GM18519 (cell line): Measurements from ENCODE around the gene SCYL2.
"Not testable (repeated sequence)": the region's sequence is repeated elsewhere in the genome, so short reads cannot be mapped to it uniquely, and the experiment has no call there.

Experiments used
- ATAC-seq: cut with Tn5 transposase; IDR thresholded peaks from one replicate; pipeline ENCODE4 v1.9.1; 2021; ENCODE audit warnings: mild to moderate bottlenecking, moderate library complexity; ENCODE audit not compliant: unreplicated experiment, low FRiP score

Gene SCYL2

GRCh38 chr12:100266835-100267602 is at the start of gene SCYL2, which contains the start of gene DEPDC4:
SCYL2 (plus strand) TSS chr12:100267177; CDS start chr12:100282971, 15,794 bp downstream.
DEPDC4 (minus strand) TSS chr12:100267079; CDS start chr12:100267076, 3 bp downstream.
- ATAC-seq: peak; percentile 86

- no peak for ATAC-seq
These were observed 47.5 kb upstream of the SCYL2 start for GRCh38 chr12:100219328-100220109.

- no peak for ATAC-seq
These were observed 45.5 kb upstream of the SCYL2 start for GRCh38 chr12:100221523-100221922.

GRCh38 chr12:100222173-100222572 is 44.8 kb upstream of the SCYL2 start:
- ATAC-seq: not testable (repeated sequence)

GRCh38 chr12:100225491-100225890 is 41.5 kb upstream of the SCYL2 start:
- no peak for ATAC-seq

GRCh38 chr12:100229036-100229635 is 37.8 kb upstream of the SCYL2 start:
- ATAC-seq: no peak

- no peak for ATAC-seq
These were observed 37.1 kb upstream of the SCYL2 start for GRCh38 chr12:100229876-100230275.

GRCh38 chr12:100231873-100232272 is 35.1 kb upstream of the SCYL2 start:
- not testable (repeated sequence) for ATAC-seq

- ATAC-seq: no peak
These were observed 32.8 kb upstream of the SCYL2 start for GRCh38 chr12:100234166-100234565.

GRCh38 chr12:100234591-100235304 is 32.2 kb upstream of the SCYL2 start:
- peak; percentile 54 for ATAC-seq

- no peak for ATAC-seq
These were observed 28.2 kb upstream of the SCYL2 start for GRCh38 chr12:100238801-100239200.

GRCh38 chr12:100239589-100239988 is 27.4 kb upstream of the SCYL2 start:
- no peak for ATAC-seq

GRCh38 chr12:100243137-100243536 is 23.8 kb upstream of the SCYL2 start:
- ATAC-seq: no peak

- no peak for ATAC-seq
These were observed 19.2 kb upstream of the SCYL2 start for GRCh38 chr12:100247765-100248164.

- no peak for ATAC-seq
These were observed 18.1 kb upstream of the SCYL2 start for GRCh38 chr12:100248886-100249285.

- no peak for ATAC-seq
These were observed 17.0 kb upstream of the SCYL2 start for GRCh38 chr12:100249941-100250340.

GRCh38 chr12:100251917-100252316 is 15.1 kb upstream of the SCYL2 start:
- ATAC-seq: no peak

- no peak for ATAC-seq
These were observed 13.5 kb upstream of the SCYL2 start for GRCh38 chr12:100253437-100253836.

GRCh38 chr12:100254876-100255275 is 12.1 kb upstream of the SCYL2 start:
- ATAC-seq: no peak

- no peak for ATAC-seq
These were observed 8.8 kb upstream of the SCYL2 start for GRCh38 chr12:100258127-100258526.

- ATAC-seq: no peak
These were observed 3.8 kb upstream of the SCYL2 start for GRCh38 chr12:100263131-100263530.
